H1 (cell line): ENCODE data around the gene RAB44.

ENCODE experiments used
- RXRA ChIP-seq: IDR thresholded peaks from 2 replicates; pipeline ENCODE4 v1.6.1; 2011; ENCODE audit warnings: low read depth, mild to moderate bottlenecking, low read length, moderate library complexity; ENCODE audit not compliant: insufficient read depth
- TF ChIP-seq, protein P1 (sequence below), 3 experiments: IDR thresholded peaks; 1 replicate in 2 of 3; 2 replicates in 1 of 3; pipeline versions ENCODE4 v1.5.1 to v1.6.1; 2011; ENCODE audit warnings: low read length in 3 of 3, mild to moderate bottlenecking in 3 of 3, inconsistent platforms in 2 of 3, low read depth in 1 of 3, moderate library complexity in 1 of 3; ENCODE audit not compliant: insufficient read depth in 1 of 3; ENCODE audit errors: control extremely low read depth in 1 of 3
- TF ChIP-seq, protein P2 (sequence below): IDR thresholded peaks from 2 replicates; pipeline ENCODE4 v1.6.1; 2012; ENCODE audit warnings: inconsistent platforms

- TF ChIP-seq RXRA = no peak
- TF ChIP-seq, protein P1, sequence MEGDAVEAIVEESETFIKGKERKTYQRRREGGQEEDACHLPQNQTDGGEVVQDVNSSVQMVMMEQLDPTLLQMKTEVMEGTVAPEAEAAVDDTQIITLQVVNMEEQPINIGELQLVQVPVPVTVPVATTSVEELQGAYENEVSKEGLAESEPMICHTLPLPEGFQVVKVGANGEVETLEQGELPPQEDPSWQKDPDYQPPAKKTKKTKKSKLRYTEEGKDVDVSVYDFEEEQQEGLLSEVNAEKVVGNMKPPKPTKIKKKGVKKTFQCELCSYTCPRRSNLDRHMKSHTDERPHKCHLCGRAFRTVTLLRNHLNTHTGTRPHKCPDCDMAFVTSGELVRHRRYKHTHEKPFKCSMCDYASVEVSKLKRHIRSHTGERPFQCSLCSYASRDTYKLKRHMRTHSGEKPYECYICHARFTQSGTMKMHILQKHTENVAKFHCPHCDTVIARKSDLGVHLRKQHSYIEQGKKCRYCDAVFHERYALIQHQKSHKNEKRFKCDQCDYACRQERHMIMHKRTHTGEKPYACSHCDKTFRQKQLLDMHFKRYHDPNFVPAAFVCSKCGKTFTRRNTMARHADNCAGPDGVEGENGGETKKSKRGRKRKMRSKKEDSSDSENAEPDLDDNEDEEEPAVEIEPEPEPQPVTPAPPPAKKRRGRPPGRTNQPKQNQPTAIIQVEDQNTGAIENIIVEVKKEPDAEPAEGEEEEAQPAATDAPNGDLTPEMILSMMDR (IDR thresholded peaks at IDR 0.05; ENCODE audit: control extremely low read depth in 1 of 3, insufficient read depth in 1 of 3, low read depth in 1 of 3, low read length in 3 of 3) = no peak
- TF ChIP-seq, protein P2, sequence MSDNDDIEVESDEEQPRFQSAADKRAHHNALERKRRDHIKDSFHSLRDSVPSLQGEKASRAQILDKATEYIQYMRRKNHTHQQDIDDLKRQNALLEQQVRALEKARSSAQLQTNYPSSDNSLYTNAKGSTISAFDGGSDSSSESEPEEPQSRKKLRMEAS = no peak
These were observed 48.5 kb upstream of the RAB44 start for GRCh38 chr6:36649086-36649485.
